Thyroid gland (tissue), 4 donors: ENCODE results near the gene AAK1.

Experiments used
- POLR2A ChIP-seq, 2 donors: fragments of 450-650 bp; IDR thresholded peaks; one replicate each; pipeline ENCODE4 v1.6.1; 2017; ENCODE audit warnings: antibody characterized with exemption in 2 of 2, mild to moderate bottlenecking in 2 of 2, moderate library complexity in 1 of 2
- TF ChIP-seq, protein P1 (sequence below), 6 experiments: fragments of 200-600 bp in 3 of 6; fragments of 450-650 bp in 3 of 6; sonication (generic) in 3 of 6; IDR thresholded peaks; one replicate each; pipeline ENCODE4 v1.5.1; 2016 to 2019; ENCODE audit warnings: antibody characterized with exemption in 6 of 6, mild to moderate bottlenecking in 2 of 6, inconsistent platforms in 1 of 6, moderate library complexity in 1 of 6

DNA sequence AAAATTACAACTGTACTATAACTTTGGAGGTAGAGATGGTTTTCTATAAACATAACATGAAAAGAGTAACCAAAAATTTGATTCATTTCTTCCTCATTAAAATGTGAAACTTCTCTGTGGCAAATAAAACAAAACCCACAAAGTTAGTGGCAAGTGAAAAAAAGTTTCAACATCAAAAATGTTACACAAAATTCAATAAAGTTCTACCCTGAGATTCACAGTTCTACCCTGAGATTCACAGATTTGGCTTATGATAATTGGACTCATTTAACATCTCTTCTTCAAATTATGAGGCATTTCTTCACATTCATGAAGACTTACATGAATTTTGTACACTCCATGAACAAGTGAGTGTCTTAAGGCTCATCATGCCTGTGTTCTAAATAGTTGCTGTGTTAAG lies 51.0 kb downstream of the AAK1 start:
- TF ChIP-seq, protein P1, sequence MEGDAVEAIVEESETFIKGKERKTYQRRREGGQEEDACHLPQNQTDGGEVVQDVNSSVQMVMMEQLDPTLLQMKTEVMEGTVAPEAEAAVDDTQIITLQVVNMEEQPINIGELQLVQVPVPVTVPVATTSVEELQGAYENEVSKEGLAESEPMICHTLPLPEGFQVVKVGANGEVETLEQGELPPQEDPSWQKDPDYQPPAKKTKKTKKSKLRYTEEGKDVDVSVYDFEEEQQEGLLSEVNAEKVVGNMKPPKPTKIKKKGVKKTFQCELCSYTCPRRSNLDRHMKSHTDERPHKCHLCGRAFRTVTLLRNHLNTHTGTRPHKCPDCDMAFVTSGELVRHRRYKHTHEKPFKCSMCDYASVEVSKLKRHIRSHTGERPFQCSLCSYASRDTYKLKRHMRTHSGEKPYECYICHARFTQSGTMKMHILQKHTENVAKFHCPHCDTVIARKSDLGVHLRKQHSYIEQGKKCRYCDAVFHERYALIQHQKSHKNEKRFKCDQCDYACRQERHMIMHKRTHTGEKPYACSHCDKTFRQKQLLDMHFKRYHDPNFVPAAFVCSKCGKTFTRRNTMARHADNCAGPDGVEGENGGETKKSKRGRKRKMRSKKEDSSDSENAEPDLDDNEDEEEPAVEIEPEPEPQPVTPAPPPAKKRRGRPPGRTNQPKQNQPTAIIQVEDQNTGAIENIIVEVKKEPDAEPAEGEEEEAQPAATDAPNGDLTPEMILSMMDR (IDR thresholded peaks at IDR 0.05) = no peak
- peak in 1 of 2 donors; percentile 10 for TF ChIP-seq POLR2A (IDR thresholded peaks at IDR 0.05)
